ENCODE results near the gene KANSL1.

Gene KANSL1

DNA sequence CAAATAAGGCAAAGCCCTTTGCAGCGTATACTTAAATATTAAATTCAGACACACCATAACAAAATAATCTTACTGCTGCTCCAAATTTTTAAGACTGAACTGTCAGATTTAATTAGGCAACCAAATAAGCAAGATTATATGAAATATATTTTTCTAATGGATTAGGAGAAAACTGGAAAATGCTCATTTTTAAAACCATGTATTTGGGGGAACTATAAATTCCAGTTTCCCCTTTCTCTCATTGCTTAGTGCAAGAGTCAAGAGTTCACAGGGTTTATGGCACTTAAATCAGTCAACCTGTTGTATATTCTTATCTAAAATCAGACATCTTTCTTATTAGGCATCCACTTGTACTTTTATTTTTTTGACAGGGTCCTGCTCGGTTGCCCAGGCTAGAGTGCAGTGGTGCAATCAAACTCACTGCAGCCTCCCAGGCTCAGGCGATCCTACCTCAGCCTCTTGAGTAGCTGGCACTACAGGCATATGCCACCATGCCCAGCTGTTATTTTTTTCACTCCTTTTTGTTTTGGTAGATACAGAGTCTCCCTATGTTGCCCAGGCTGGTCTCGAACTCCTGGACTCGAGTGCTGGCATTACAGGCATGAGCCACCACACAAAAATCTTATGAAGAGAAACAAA is 2.1 kb upstream of the KANSL1 start:
- no peak for DNase-seq (ENCODE audit: low spot score)
- TF ChIP-seq, protein P1, sequence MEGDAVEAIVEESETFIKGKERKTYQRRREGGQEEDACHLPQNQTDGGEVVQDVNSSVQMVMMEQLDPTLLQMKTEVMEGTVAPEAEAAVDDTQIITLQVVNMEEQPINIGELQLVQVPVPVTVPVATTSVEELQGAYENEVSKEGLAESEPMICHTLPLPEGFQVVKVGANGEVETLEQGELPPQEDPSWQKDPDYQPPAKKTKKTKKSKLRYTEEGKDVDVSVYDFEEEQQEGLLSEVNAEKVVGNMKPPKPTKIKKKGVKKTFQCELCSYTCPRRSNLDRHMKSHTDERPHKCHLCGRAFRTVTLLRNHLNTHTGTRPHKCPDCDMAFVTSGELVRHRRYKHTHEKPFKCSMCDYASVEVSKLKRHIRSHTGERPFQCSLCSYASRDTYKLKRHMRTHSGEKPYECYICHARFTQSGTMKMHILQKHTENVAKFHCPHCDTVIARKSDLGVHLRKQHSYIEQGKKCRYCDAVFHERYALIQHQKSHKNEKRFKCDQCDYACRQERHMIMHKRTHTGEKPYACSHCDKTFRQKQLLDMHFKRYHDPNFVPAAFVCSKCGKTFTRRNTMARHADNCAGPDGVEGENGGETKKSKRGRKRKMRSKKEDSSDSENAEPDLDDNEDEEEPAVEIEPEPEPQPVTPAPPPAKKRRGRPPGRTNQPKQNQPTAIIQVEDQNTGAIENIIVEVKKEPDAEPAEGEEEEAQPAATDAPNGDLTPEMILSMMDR (IDR thresholded peaks at IDR 0.05; ENCODE audit: extremely low read depth, missing control alignments): no peak

GRCh38 chr17:46194393-46195216 is 1.4 kb upstream of the KANSL1 start:
- TF ChIP-seq, protein P1 (IDR thresholded peaks at IDR 0.05; ENCODE audit: extremely low read depth, missing control alignments): peak; percentile 49
- DNase-seq (ENCODE audit: low spot score): peak; percentile 67

GRCh38 chr17:46193626-46194392 is 580 bp upstream of the KANSL1 start:
- DNase-seq (ENCODE audit: low spot score): peak; percentile 93
- TF ChIP-seq, protein P1 (IDR thresholded peaks at IDR 0.05; ENCODE audit: extremely low read depth, missing control alignments): no peak

- peak; percentile 87 for DNase-seq (ENCODE audit: low spot score)
- TF ChIP-seq, protein P1 (IDR thresholded peaks at IDR 0.05; ENCODE audit: extremely low read depth, missing control alignments): no peak
Observed at GRCh38 chr17:46192439-46193150, 634 bp downstream of the KANSL1 start.

GRCh38 chr17:46192189-46192438 is 1.1 kb downstream of the KANSL1 start:
- DNase-seq (ENCODE audit: low spot score): no peak
- TF ChIP-seq, protein P1 (IDR thresholded peaks at IDR 0.05; ENCODE audit: extremely low read depth, missing control alignments): no peak

GRCh38 chr17:46191322-46192188 is 1.7 kb downstream of the KANSL1 start:
- TF ChIP-seq, protein P1 (IDR thresholded peaks at IDR 0.05; ENCODE audit: extremely low read depth, missing control alignments): no peak
- peak; percentile 41 for DNase-seq (ENCODE audit: low spot score)

All from GM20000 (cell line).